Measurements from ENCODE around the gene GPR35.
"Not testable (repeated sequence)": the region's sequence is repeated elsewhere in the genome, so short reads cannot be mapped to it uniquely, and the experiment has no call there.

Gene GPR35

GRCh38 chr2:240663546-240664190 is 38.4 kb downstream of the GPR35 start:
- DNase-seq: no peak

DNA sequence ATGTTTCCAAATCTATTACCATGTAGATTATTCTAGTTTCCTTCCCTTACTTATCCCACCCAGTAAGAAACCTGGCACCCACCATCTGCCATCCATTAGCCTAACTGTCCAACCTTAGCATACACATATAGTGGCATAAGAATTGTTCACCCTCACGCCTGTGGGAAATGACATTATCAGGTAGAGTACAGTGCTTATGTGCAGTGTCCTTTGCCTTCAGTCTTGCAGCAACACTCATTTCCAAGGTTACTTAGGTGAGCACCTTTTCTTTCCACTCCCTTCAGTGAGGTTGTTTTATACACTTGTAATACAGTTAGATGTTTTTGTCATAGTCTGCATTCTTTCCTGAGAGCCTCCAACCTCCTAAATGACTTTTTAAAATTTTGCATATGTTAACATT is 39.3 kb downstream of the GPR35 start:
- DNase-seq: no peak

GRCh38 chr2:240670402-240670801 is 45.1 kb downstream of the GPR35 start:
- DNase-seq: no peak

DNA sequence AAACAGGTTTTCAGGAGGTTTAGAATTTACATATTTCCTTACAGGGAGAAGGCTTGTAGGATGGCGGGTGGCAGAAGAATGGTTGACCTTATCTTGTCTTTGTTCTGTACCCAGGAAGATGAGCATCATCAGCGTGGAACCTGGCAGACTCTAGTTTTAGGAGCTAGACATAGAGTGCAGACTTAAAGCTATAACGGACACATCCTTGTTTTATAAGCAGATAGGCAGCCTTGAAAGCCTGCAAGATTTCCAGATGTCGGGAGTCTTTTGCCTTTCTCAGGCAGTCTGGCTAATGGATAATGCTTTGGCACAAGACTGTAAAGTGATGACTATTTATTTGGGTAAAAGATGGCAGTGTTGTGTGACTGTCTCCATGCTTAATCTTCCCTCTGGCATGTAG is 45.7 kb downstream of the GPR35 start:
- no peak for DNase-seq

DNA sequence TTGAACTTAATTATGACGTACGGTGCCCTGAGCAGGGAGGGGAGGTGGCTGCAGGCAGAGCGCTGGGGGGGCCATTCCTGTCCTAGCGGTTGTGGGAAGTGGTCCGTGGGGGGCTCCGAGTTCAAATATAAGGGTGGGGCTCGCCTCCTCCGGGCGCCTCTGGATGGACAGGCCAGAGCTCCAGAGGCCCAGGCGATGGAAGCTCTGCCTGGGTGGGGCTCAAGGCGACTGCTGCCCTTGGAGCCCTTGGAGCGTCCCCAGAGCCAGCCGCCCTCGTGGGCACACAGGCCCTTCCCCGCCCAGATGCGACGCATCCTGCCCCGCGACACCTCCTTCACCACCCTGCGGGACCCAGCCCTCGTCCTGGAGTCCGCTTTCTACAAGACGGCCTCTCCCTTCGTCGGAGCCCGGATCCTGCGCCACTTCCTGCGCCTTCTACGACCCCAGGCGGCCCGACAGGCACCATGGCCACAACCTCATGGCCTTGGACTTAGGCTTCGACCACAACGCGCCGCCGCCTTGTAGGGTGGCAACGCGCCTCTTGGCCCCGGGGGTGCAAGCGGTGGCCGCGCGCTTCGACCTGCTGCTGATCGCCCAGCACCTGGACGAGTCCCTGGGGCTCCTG is 46.9 kb downstream of the GPR35 start:
- DNase-seq: no peak

DNA sequence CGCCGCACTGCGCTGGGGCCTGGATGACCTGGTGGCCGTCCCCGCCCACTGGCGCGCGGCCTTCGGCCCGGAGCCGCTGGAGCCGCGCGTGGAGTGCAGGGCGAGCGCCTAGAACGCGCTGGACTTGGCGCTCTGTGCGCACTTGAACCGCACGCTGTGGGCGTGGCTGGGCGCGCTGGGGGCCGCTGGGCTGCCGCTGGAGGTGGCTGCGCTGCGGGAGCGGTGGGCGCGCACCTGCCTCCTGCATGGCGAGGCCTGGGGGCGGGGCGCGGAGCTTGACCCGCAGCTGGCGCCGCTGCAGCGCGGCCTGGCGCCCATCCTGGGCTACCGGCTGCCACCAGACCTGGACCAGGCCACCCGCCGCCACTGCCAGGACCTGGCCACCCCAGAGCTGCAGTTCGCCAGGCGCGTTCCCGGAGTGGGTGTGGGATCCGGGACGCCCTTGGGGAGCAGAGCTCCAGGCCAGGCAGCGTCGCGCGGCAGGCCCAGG is 47.5 kb downstream of the GPR35 start:
- no peak for DNase-seq

DNA sequence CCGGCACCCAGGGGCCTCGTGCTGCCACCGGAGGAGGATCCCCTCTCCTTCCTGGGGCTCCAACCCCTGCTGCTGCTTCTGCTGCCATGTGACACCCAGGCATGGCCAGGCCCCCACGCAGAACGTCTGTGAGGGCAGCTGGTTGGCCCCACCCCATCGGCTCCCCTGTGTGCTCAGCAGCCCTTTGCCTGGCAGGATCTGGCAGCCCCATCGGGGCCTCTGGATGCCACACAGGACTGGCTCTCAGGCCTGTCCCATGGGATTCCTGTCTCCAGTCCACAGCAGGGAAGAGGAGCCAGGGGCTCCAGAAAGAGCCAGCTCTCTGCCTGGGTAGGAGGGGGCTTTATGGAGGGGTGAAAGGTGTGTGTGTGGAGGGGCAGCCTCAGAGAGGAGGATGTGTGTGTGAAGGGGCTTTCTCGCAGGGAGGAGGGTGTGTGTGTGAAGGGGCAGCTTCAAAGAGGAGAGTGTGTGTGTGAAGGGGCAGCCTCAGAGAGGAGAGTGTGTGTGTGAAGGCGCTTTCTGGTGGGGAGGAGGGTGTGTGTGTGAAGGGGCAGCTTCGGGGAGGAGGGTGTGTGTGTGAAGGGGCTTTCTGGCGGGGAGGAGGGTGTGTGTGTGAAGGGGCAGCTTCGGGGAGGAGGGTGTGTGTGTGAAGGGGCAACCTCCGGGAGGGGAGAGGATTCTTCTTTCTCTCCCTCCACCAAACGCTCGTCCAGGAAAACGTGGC is 49.3 kb downstream of the GPR35 start:
- not testable (repeated sequence) for DNase-seq

DNA sequence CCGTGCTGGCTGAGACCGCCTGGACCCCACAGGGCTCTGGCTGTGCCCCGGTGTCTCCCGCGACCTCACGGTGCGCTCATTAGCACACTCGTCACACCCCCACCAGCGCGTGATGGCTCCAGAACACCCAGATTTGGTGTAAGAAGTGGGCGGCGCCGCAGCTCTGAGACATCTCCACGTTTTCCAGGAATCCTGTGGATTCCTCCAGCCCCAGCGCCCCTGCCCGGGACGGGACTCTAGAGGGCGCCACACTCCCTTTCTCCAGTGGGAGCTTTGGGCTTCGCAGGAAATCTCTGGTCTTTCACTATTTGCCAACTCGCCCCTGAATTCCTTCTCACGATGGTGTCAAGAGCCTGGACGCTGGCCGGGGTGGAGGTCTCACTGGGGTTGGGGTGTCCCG is 50.1 kb downstream of the GPR35 start:
- DNase-seq: not testable (repeated sequence)

GRCh38 chr2:240678043-240678442 is 52.8 kb downstream of the GPR35 start:
- DNase-seq: not testable (repeated sequence)

GRCh38 chr2:240678909-240679308 is 53.6 kb downstream of the GPR35 start:
- DNase-seq: not testable (repeated sequence)

- not testable (repeated sequence) for DNase-seq
These were observed 54.9 kb downstream of the GPR35 start for GRCh38 chr2:240680185-240680584.
